Progenitor cell of endocrine pancreas (in vitro differentiated cells): ENCODE measurements around the gene MLANA. TPM values are rescaled to one million over a fixed set of nuclear protein-coding genes. Genes with fewer than 3 reads are reported as not detected.

Experiments used
- DNase-seq: peaks from one replicate; pipeline ENCODE4 v3.0.0; 2021; ENCODE audit warnings: low spot score; ENCODE audit not compliant: unreplicated experiment
- H3K27ac Mint-ChIP-seq: 2 replicates; pipeline ENCODE4 v1.8.0; 2021; ENCODE audit warnings: mild to moderate bottlenecking, moderate library complexity, mixed read lengths
- H3K27me3 Mint-ChIP-seq: 2 replicates; pipeline ENCODE4 v1.8.0; 2021; ENCODE audit warnings: mixed read lengths
- H3K36me3 Mint-ChIP-seq: 2 replicates; pipeline ENCODE4 v1.8.0; 2022; ENCODE audit warnings: mixed read lengths; ENCODE audit not compliant: insufficient read depth
- H3K4me1 Mint-ChIP-seq: 2 replicates; pipeline ENCODE4 v1.8.0; 2021; ENCODE audit warnings: low read depth, mixed read lengths
- H3K4me3 Mint-ChIP-seq: 2 replicates; pipeline ENCODE4 v1.8.0; 2021; ENCODE audit warnings: low read depth, mild to moderate bottlenecking, moderate library complexity, mixed read lengths
- H3K9me3 Mint-ChIP-seq: 2 replicates; pipeline ENCODE4 v1.8.0; 2021; ENCODE audit warnings: low read depth, mixed read lengths
- total RNA-seq: library from RNA; stranded (reverse); gene quantifications from 2 replicates; pipeline ENCODE4 v1.2.1, GENCODE V29; 2021
- TF ChIP-seq, protein P1 (sequence below): fragments of 200-600 bp; sonication (generic); IDR thresholded peaks from one replicate; pipeline ENCODE4 v1.5.0; 2021; ENCODE audit warnings: antibody characterized with exemption, mild to moderate bottlenecking; ENCODE audit not compliant: unreplicated experiment

MLANA gene
- total RNA-seq, 1 donor from 2014 or later: not detected

DNA sequence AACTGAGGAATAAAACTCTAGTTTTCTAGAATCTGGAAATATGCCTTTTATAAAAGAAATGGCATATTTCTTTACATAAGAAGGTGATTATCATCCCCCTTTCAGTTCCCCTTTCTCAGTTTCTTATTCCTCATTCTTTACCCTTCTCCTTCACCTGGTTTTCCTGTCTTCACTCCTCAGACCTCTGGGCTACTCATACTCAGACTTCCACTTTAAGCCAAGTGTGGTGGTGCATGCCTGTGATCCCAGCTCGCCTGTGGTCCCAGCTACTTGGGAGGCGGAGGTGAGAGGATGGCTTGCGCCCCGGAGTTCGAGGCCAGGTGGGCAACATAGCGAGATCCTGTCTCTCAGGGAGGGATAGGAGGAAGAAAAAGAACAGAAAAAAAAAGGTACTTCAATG, 67.6 kb downstream of the MLANA start:
- Mint-ChIP-seq H3K4me3 (no peak overlapping the region), H3K36me3 (no peaks in the 10 kb centered on the region), H3K4me1 (peaks cover 22% of the 10 kb centered on the region), H3K27me3 (no peaks in the 10 kb centered on the region), H3K9me3 (no peaks in the 10 kb centered on the region), H3K27ac (no peak overlapping the region)
- no peak for DNase-seq
- TF ChIP-seq, protein P1, sequence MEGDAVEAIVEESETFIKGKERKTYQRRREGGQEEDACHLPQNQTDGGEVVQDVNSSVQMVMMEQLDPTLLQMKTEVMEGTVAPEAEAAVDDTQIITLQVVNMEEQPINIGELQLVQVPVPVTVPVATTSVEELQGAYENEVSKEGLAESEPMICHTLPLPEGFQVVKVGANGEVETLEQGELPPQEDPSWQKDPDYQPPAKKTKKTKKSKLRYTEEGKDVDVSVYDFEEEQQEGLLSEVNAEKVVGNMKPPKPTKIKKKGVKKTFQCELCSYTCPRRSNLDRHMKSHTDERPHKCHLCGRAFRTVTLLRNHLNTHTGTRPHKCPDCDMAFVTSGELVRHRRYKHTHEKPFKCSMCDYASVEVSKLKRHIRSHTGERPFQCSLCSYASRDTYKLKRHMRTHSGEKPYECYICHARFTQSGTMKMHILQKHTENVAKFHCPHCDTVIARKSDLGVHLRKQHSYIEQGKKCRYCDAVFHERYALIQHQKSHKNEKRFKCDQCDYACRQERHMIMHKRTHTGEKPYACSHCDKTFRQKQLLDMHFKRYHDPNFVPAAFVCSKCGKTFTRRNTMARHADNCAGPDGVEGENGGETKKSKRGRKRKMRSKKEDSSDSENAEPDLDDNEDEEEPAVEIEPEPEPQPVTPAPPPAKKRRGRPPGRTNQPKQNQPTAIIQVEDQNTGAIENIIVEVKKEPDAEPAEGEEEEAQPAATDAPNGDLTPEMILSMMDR: no peak

Other genes with a start within 250 kb of the MLANA start
- 20.3 and 21.2 TPM in 2 replicates for gene ERMP1, start 57.8 kb upstream of the MLANA start, total RNA-seq
- gene RANBP6, start 124.7 kb downstream of the MLANA start, total RNA-seq: 20.2 and 20.8 TPM in 2 replicates